HUDEP-2 (cell line): ENCODE results near the gene NBAS.
A peak's percentile ranks its signal among the peaks of the same experiment; 100 is the strongest.
"Not testable (repeated sequence)": the region's sequence is repeated elsewhere in the genome, so short reads cannot be mapped to it uniquely, and the experiment has no call there.

Experiments
- DNase-seq, 76 experiments: peaks; one replicate each; lab custom pipeline; 2025; ENCODE audit not compliant: unreplicated experiment in 76 of 76; lab: John Stamatoyannopoulos, UW

The NBAS gene

GRCh38 chr2:15284614-15285013 lies 276.5 kb downstream of the NBAS start:
- no peak for DNase-seq

- no peak for DNase-seq
Measured at GRCh38 chr2:15281681-15282080, 279.5 kb downstream of the NBAS start.

GRCh38 chr2:15279201-15279876 lies 281.8 kb downstream of the NBAS start:
- no peak for DNase-seq

- DNase-seq = no peak
Measured at GRCh38 chr2:15278296-15278695, 282.8 kb downstream of the NBAS start.

GRCh38 chr2:15275346-15275745 lies 285.8 kb downstream of the NBAS start:
- no peak for DNase-seq

- DNase-seq = peak in 1 of 76 experiments; percentile 6
Measured at GRCh38 chr2:15273452-15273851, 287.7 kb downstream of the NBAS start.

GRCh38 chr2:15272942-15273341 lies 288.2 kb downstream of the NBAS start:
- no peak for DNase-seq

- no peak for DNase-seq
Measured at GRCh38 chr2:15271941-15272542, 289.1 kb downstream of the NBAS start.

- DNase-seq = no peak
Measured at GRCh38 chr2:15271276-15271675, 289.9 kb downstream of the NBAS start.

- no peak for DNase-seq
Measured at GRCh38 chr2:15269043-15269442, 292.1 kb downstream of the NBAS start.

GRCh38 chr2:15265889-15266288 lies 295.2 kb downstream of the NBAS start:
- DNase-seq = no peak

GRCh38 chr2:15263976-15264685 lies 297.0 kb downstream of the NBAS start:
- DNase-seq = no peak

- DNase-seq = no peak
Measured at GRCh38 chr2:15262792-15263191, 298.3 kb downstream of the NBAS start.

- DNase-seq = no peak
Measured at GRCh38 chr2:15260835-15261234, 300.3 kb downstream of the NBAS start.

- no peak for DNase-seq
Measured at GRCh38 chr2:15260196-15260595, 300.9 kb downstream of the NBAS start.

- DNase-seq = no peak
Measured at GRCh38 chr2:15259356-15259756, 301.8 kb downstream of the NBAS start.

GRCh38 chr2:15258385-15258784 lies 302.7 kb downstream of the NBAS start:
- peak in 1 of 76 experiments; percentile 7 for DNase-seq

GRCh38 chr2:15253835-15254286 lies 307.3 kb downstream of the NBAS start:
- peak in 72 of 76 experiments; percentile 31 to 93 (median 75) for DNase-seq

GRCh38 chr2:15253247-15253646 lies 307.9 kb downstream of the NBAS start:
- peak in 3 of 76 experiments; percentile 3 to 40 (median 38) for DNase-seq

GRCh38 chr2:15251753-15252152 lies 309.4 kb downstream of the NBAS start:
- DNase-seq = no peak

GRCh38 chr2:15250946-15251345 lies 310.2 kb downstream of the NBAS start:
- DNase-seq = not testable (repeated sequence)

GRCh38 chr2:15246870-15247269 lies 314.3 kb downstream of the NBAS start:
- DNase-seq = no peak
